NCI-H2227 (cell line): ENCODE results near the gene HASPIN.
"Not testable (repeated sequence)": the region's sequence is repeated elsewhere in the genome, so short reads cannot be mapped to it uniquely, and the experiment has no call there.

Experiments
- DNase-seq: peaks from one replicate; lab custom pipeline; 2025; ENCODE audit not compliant: unreplicated experiment; lab: John Stamatoyannopoulos, UW

The HASPIN gene

DNA sequence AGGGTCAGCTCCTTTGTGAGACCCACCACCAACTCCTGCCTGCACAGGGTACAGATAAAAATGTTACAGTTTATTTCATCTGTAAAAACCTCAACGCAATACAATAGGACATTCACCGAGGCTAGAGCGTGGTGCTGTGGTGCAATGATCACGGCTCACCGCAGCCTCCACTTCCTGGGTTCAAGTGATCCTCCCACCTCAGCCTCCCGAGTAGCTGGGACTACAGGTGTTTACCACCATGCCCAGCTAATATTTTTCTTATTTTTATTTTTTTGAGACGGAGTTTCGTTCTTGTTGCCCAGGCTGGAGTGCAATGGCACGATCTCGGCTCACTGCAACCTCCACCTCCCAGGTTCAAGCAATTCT is 11.2 kb downstream of the HASPIN start:
- DNase-seq, result not testable (repeated sequence)

- DNase-seq, result no peak
Observed at GRCh38 chr17:3735515-3735914, 11.8 kb downstream of the HASPIN start.

DNA sequence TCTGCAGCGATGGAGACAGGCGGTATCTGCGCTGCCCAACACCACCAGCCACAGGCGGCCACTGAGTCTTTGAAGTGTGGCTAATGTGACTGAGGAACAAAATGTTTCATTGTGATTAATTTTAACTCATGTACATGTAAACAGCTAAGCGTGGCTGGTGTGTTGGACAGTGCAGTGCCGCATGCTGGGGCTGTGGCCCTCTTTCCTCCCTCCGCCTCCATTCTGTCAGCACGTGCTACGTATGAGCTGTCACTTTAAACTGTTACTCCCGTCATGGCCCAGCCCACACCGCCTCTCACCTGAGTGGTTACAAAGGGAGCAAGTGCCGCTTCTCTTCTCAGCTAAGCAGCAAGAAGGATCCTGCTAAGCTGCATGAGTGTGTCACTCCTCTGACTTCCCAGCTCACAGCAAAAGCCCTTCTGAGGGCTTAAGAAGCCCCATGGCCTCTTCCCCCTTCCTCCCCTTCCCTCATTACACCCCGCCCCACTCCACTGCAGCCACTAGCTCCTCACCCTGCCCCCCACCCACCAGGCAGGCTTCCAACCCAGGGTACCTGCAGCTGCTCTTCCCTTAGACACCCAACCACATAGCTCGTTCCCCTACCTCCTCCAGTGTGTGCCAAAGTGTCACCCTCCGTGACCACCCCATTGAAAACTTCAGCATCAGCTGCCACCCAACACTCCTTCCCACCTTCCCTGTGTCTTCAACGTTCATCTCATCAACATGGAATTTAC is 15.0 kb downstream of the HASPIN start:
- DNase-seq, result peak; percentile 22

DNA sequence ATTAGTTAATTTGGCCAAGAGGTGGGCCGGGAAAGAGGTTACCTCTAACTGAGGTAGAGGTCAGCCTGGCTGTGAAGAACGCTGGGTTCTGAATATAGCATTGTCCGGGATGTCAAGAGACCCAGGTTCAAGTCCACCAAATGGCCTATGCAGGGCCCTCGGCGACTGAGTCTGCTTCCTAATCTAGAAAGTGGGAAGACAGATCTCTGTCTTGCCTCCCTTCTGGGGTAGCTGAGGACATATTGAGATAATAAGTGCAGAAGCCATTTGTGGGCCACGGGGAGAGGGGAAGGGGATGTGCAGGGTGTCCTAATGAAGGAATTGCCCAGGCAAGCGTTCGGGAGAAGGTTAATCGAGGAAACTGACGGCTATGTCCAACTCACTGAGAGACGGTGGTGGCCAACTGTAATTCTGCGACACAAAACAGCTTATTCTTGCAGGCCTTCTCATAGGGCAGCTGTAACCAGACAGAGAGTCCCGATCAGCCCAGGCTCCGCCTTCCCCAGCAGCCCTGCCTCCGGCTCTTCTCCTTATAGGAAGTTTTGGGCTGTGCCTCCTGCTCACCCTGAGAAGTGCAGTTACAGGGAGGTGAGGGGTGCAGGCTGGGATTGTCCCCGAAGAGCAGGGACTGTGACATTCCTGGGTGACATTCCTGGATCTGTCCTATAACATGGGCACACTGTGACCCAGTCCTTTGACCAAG is 15.9 kb downstream of the HASPIN start:
- no peak for DNase-seq

DNA sequence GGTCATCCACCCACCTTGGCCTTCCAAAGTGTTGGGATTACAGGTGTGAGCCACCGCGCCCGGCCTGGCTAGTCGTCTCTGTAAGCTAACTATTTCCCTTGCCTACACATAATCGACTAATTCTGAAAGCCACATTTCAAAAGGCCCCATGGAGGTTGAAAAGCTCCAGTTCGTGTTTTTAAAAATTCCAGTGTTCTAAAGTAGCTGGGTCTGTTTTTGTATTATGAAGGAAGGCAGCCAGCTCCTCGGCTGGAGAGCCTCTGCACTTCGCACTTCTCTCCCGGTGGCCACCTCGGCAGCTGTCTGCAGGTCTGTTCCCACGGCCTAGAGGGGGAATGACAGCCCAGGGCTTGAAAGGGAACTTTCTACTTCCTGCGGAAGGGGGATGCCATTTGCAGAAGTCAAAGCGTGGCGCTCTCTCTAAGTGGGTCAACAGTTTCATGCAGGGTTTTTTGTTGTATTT is 16.9 kb downstream of the HASPIN start:
- no peak for DNase-seq

- no peak for DNase-seq
Observed at GRCh38 chr17:3744014-3744413, 20.3 kb downstream of the HASPIN start.

DNA sequence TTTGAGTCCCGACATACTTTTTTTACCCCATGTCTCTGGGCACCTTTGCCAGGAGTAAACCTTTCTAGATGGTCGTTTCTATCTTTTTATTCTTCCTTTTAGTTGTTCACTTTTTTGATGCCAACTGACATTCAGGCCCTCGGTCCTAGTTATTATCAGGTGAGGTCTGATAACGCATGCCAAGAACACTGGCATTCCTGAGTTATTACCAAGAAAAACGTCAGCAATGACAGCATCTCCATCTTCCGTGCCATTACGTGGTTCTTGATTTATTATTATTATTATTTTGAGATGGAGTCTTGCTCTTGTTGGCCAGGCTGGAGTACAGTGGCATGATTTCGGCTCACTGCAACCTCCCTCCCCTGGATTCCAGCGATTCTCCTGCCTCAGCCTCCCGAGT is 21.4 kb downstream of the HASPIN start:
- DNase-seq, result no peak

DNA sequence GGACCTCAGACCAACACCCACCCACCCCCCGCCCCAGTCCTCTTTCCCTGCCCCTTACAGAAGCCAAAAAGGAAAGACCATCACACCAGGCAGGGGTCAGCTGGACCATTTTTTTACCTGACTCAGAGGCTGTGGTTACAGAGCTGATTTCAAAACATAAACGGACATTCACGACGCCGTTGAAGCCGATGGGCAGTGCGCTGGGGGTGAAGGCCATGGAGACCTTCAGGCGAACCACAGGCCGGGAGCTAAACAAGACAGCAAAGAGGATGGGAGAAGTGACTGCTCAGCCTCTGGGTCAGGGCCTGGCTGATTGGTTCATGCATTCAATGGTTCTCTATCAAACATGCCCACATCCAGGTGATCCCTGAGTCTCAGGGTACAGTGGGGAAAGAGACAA is 24.1 kb downstream of the HASPIN start:
- no peak for DNase-seq

DNA sequence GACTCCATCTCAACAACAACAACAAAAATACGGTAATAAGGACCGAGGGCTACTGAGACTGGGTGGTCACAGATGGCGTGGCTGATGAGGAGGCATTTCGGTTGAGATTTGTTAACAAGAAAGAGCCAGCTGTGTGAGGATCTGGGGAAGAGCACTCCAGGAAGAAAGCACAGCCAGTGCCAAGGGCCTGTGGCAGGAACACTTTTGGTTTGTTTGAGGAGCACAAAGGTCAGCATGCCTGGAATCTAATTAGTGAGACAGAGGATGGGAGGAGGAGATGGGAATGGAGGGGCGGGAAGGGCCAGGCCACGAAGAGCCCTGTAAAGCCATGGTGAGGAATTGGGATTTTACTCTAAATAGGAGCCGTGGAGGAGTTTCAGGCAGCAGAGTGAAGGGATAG is 24.9 kb downstream of the HASPIN start:
- DNase-seq, result no peak

GRCh38 chr17:3750296-3750695 is 26.6 kb downstream of the HASPIN start:
- DNase-seq, result no peak

DNA sequence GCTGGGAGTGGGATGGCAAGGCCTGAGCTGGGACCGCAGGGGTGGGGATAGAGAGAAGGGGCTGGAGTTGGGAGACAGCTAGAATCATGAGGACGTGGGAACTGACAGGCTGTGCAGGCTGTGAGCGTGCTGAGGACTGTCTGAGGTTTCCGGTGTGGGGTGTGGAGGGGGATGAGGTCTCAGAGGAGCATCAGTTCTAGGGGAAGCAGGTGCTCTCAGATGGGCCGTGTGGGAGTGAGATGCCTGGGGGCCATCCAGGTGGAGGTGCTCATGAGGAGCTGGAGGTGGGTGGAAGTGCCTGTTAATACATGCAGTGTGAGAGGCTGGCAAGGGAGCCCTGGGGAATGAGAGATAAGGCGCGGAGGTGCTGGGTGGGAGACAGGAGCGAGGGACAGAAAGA is 27.2 kb downstream of the HASPIN start:
- no peak for DNase-seq

DNA sequence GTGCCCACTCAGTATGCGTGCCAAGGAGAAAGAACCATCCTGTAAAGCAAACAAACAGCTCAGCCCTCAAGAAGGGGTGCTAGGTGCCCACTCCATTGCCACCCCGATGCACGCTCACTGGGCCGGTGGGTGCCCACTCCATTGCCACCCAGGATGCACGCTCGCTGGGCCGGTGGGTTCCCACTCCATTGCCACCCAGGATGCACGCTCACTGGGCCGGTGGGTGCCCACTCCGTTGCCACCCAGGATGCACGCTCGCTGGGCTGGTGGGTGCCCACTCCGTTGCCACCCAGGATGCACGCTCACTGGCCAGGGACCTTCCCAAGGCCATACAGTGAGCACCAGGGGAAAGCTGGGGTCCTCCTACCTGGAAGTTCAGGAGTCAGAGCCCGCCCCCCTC is 28.1 kb downstream of the HASPIN start:
- DNase-seq, result no peak

- no peak for DNase-seq
Observed at GRCh38 chr17:3753624-3754023, 29.9 kb downstream of the HASPIN start.

GRCh38 chr17:3754066-3754457 is 30.4 kb downstream of the HASPIN start:
- DNase-seq, result no peak

DNA sequence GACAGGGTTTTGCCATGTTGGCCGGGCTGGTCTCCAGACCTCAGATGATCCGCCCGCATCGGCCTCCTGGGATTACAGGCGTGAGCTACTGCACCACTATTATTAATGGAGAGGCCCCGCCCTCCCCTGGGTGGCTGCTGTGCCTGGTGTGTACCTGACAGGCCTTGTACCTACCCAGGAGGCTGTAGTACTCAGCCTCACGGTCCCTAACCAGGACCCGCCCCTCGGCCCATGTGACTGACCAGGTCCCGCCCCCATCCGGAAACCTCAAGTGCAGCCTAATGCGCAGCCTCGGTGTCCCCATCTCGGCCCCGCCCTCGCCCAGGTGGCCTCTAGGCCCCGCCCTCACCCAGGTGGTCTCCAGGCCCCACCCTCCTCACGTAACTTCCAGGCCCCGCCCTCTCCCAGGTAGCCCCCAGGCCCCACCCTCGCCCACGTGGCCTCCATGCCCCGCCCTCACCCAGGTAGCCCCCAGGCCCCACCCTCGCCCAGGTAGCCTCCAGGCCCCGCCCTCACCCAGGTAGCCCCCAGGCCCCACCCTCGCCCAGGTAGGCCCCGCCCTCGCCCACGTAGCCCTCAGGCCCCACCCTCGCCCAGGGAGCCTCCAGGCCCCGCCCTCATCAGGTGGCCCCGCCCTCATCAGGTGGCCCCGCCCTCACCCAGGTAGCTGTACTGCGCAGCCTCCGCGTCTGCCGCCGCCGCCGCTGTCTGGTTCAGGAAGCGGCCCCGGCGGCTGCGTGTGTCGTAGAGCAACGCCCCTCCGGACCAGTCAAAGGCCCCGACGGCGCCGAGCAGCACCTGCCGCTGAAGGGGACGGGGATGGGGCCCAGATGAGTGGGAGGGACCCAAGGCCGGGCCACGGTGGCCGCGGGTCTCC is 31.0 kb downstream of the HASPIN start:
- DNase-seq, result peak; percentile 74

DNA sequence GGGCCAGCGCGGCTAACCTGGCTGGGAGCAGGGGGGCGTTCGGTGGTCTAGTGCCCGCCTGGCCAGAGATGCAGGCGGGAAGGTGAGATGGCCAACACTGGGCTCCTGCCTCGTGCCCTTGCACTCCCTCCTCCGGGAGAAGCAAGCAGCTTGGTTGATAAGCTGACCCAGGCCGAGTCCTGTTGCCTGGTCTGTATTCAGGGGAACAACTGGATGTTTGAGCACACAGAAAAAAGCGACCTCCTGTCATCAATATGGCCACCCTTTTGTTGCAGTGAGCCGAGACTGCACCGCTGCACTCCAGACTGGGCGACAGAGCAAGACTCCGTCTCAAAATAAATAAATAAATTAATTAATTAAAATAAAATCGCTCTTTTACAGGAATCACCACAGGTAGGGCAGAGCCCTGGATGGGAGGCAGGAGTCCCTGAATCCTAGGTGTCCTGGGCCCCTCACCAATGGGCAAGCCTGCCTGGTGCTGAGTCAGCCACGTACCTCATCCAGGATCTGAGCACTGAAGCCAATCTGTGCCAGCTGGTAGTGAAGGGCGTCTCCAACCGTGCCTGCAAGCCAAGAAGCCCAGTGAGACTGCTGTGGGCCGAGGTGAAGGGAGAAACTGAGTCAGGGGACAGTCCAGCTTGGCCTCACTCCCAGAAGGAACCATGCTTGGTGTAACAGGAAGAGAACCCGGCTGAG is 31.8 kb downstream of the HASPIN start:
- no peak for DNase-seq

DNA sequence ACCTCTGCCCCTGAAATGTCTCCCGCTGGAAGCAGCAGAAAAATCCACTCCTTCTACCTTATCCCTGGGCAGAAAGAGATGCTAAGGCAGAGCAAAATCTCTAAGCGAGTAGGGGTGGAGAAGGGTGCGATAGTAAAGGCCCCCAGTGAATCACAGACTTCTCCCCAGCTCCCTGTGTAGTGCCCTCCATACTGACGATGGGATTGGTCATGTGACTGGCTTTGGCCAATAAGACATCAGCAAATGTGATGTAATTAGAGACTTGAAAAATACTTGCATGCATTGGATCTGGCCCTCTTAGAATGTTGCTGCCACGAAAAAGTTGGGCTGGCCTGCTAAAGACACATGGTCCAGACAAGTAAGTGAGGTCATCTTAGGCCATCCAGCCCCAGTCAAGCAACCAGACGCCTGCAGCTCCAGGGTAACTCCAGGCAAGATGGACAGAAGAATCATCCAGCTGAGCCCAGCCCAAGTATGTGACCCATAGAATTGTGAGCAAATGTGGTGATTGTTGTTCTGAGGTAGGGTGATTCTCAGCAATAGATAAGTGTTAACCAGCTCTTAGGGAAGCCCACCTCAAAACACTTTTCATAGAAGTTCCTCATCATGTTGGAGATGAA is 36.0 kb downstream of the HASPIN start:
- DNase-seq, result no peak

DNA sequence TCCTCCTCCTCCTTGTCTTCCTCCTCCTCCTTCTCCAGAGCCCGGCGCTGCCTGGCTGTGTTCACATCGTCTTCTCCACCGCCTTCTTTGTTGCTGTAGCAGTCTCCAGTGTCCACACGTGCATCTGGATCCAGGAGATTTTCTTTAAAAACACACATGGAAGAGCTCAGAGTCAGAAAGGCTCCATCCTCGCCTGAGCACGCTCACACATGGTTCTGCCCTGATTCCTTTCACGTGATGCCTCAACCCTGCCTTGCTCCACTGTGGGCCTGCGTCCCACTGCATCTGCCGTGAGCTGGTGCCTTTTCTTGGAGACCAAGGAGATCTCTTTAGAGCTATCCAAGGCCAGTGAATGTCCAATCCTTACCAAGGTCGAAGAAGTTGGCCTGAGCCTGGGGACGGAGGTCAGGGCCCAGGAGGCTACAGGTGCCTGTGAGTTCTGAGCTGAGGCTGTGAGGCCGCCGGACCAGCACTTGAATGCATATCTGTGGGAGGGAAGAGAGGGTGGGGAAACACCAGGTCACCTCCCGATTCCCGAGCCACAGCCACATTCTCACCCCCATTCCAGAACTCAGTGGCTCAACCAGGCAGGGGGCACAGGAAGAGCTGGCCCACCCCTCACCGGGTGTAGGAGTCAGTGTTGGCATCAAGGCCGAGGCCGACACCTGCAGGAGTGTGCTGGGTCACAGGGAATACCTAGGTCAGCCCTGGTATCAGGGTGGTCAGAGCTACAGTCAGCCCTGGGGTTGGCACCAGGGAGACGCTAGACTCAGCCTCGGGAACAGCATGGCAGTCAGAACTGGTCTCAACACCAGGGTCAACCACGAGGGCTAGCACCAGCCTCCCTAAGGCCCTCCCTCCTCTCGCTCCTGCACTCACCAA is 37.6 kb downstream of the HASPIN start:
- DNase-seq, result no peak

- no peak for DNase-seq
Observed at GRCh38 chr17:3761918-3762380, 38.2 kb downstream of the HASPIN start.
